Muscle layer of colon (tissue), 2 donors: Measurements from ENCODE around the gene CHN2.

Source experiments
- H3K27ac ChIP-seq: one replicate; pipeline ENCODE4 v1.7.0; 2013; ENCODE audit warnings: low read depth, mild to moderate bottlenecking, low read length, moderate library complexity
- H3K27me3 ChIP-seq, 2 donors: one replicate each; pipeline ENCODE4 v1.7.0; 2013; ENCODE audit warnings: low read length in 2 of 2, mild to moderate bottlenecking in 2 of 2; ENCODE audit not compliant: insufficient read depth in 2 of 2, control insufficient read depth in 1 of 2
- H3K36me3 ChIP-seq: one replicate; pipeline ENCODE4 v1.7.0; 2013; ENCODE audit warnings: mild to moderate bottlenecking, low read length; ENCODE audit not compliant: insufficient read depth
- H3K4me1 ChIP-seq: one replicate; pipeline ENCODE4 v1.7.0; 2013; ENCODE audit warnings: mild to moderate bottlenecking, low read length; ENCODE audit not compliant: insufficient read depth
- H3K4me3 ChIP-seq, 2 donors: one replicate each; pipeline ENCODE4 v1.7.0; 2013; ENCODE audit warnings: low read length in 2 of 2, low read depth in 1 of 2, mild to moderate bottlenecking in 1 of 2, moderate library complexity in 1 of 2
- H3K9ac ChIP-seq: one replicate; pipeline ENCODE4 v1.7.0; 2013; ENCODE audit warnings: low read length
- H3K9me3 ChIP-seq: one replicate; pipeline ENCODE4 v1.7.0; 2013; ENCODE audit warnings: mild to moderate bottlenecking, low read length
- donor health status: abdominal sarcoma.
- donor health status: Adenocarcinoma of cecum.

The CHN2 gene

GRCh38 chr7:29332042-29332811 lies 137.7 kb downstream of the CHN2 start:
- Histone ChIP-seq H3K27ac (no peak overlapping the region), H3K36me3 (no peaks in the 10 kb centered on the region), H3K9me3 (no peaks in the 10 kb centered on the region), H3K9ac (no peak overlapping the region), H3K27me3 (no peaks in the 10 kb centered on the region), H3K4me1 (peaks cover 10% of the 10 kb centered on the region), H3K4me3 (no peak overlapping the region)

- Histone ChIP-seq H3K27ac (no peak overlapping the region), H3K36me3 (no peaks in the 10 kb centered on the region)
These were observed 138.6 kb downstream of the CHN2 start for GRCh38 chr7:29332875-29333855.

DNA sequence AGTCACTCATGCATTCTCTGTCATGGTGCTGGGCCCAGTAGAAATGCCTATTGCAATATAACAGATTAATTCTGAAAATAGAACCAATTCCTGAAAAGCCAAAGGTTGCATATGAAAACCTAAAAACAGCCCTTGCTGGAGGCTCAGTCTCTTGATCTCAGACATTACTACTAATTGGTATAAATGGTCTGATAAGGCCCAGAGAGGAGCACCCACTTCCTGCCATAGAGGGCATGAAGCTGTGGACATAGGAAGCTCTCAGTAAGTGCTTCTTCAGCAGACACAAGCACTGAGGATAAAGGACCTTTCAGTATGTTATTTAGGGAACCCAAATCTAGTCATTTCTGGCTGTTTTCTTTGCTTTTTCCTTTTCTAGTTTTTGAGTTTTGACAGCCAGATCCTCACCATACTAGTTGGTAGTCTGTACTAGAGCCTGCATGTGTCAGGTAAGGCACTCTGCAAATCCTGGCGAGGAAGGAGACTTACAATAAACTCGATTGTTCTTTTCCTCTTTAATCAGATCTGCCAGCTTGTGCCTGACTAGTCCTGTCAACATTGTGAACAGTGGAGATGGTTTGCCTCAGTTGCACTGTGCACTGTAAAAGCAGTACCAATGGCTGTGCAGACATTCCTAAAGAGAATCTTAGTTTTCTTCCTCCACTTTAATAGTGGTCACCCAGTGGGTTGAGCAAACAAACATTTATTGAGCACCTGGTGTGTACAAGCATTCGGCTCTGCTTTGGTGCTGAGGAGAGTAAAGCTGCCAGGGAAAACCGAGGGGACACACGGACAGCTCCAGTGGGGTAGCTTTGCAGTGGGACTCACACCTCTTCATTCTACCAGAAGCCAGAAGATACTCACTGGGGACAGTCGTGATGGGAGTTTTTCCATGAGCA lies 140.9 kb downstream of the CHN2 start:
- peaks cover 3% of the 10 kb centered on the region for H3K4me1 ChIP-seq
- H3K9me3 ChIP-seq: no peaks in the 10 kb centered on the region
- no peak overlapping the region for H3K4me3 ChIP-seq
- no peaks in the 10 kb centered on the region for H3K27me3 ChIP-seq
- no peaks in the 10 kb centered on the region for H3K36me3 ChIP-seq
- no peak overlapping the region for H3K9ac ChIP-seq
- H3K27ac ChIP-seq: no peak overlapping the region

More at GRCh38 chr7:29332875-29333855, 138.6 kb downstream of the CHN2 start:
- no peaks in the 10 kb centered on the region for H3K27me3 ChIP-seq
- H3K9me3 ChIP-seq: no peaks in the 10 kb centered on the region
- H3K4me1 ChIP-seq: peaks cover 5% of the 10 kb centered on the region
- no peak overlapping the region for H3K9ac ChIP-seq
- no peak overlapping the region for H3K4me3 ChIP-seq

DNA sequence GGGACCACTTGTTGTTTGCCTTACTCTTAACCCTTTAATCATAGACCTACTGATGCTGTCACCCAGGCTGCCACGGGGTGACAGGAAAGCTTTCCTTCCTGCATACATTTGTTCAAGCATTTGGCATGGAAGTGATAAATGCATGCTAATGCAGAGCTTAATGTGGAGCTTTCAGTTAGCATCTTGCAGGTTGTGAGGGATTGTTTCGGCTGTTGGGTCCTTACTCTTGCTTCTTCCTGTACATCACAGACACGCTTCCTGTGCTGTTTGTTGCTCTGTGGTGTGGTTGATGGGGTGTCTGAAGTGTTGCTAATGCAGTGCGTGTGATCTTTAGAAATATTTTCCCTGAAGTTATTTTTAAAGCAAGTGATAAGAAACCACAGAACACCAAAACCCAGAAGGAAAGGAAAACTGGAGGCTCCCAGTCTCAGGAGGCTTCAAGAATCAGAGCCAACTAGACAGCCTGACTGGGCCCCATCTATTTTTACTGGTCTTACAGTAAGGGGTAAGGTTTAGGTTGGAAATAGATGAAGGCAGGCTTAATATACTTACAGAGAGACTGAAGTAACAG lies 143.1 kb downstream of the CHN2 start:
- no peaks in the 10 kb centered on the region for H3K27me3 ChIP-seq
- H3K36me3 ChIP-seq: no peaks in the 10 kb centered on the region
- no peak overlapping the region for H3K4me3 ChIP-seq
- no peaks in the 10 kb centered on the region for H3K9me3 ChIP-seq
- H3K27ac ChIP-seq: no peak overlapping the region
- H3K4me1 ChIP-seq: no peaks in the 10 kb centered on the region
- H3K9ac ChIP-seq: no peak overlapping the region

DNA sequence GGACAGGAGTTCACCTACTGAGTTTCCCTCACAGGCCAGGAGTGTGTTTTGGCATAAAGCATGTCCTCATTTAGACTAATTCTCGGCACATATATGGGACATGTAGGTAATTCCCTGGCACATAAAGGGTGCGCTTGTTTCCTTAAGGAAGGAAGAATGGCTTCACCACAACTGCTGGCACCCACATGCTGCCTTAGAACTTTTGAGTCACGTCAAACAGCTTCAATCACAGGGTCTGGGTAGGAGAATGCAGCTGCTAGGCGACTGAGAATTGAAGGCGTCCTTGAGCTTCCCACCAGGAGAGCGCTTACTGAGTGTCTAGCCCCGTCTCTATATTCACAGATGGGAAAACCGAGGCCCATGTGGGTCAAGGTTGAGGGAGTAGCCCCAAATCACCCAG lies 146.1 kb downstream of the CHN2 start:
- no peaks in the 10 kb centered on the region for H3K27me3 ChIP-seq

GRCh38 chr7:29341156-29341555 lies 146.6 kb downstream of the CHN2 start:
- H3K4me1 ChIP-seq: no peaks in the 10 kb centered on the region
- H3K27ac ChIP-seq: no peak overlapping the region
- no peak overlapping the region for H3K4me3 ChIP-seq
- H3K36me3 ChIP-seq: no peaks in the 10 kb centered on the region
- H3K9ac ChIP-seq: no peak overlapping the region
- H3K9me3 ChIP-seq: no peaks in the 10 kb centered on the region
- no peaks in the 10 kb centered on the region for H3K27me3 ChIP-seq

More for the DNA sequence above, 146.1 kb downstream of the CHN2 start:
- Histone ChIP-seq H3K4me3 (no peak overlapping the region), H3K36me3 (no peaks in the 10 kb centered on the region), H3K9me3 (no peaks in the 10 kb centered on the region), H3K4me1 (no peaks in the 10 kb centered on the region), H3K9ac (no peak overlapping the region), H3K27ac (no peak overlapping the region)

DNA sequence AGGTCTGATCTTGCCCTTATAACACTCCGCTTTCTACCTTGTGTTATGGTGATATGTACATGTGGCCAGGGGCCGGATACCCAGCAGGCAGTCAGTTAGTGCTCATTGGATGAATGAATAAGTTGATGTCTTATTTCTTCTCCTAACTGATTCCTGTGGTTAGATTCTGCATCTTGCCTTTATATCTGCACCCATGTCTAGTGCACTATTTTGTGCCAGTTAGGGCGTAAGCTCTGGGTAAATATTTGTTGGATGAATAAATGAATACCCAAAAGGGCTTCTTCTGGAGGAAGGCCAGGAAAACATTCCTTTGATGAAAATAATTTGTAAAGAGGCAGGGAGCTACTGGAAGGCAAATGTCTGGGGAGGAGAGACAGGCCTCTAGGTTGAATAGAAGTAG lies 148.2 kb downstream of the CHN2 start:
- Histone ChIP-seq H3K27ac (no peak overlapping the region), H3K36me3 (no peaks in the 10 kb centered on the region), H3K27me3 (no peaks in the 10 kb centered on the region), H3K4me3 (no peak overlapping the region), H3K9ac (no peak overlapping the region), H3K4me1 (no peaks in the 10 kb centered on the region), H3K9me3 (no peaks in the 10 kb centered on the region)

GRCh38 chr7:29343399-29343798 lies 148.8 kb downstream of the CHN2 start:
- Histone ChIP-seq H3K4me1 (no peaks in the 10 kb centered on the region), H3K9ac (no peak overlapping the region), H3K27ac (no peak overlapping the region), H3K4me3 (no peak overlapping the region), H3K36me3 (no peaks in the 10 kb centered on the region), H3K9me3 (no peaks in the 10 kb centered on the region), H3K27me3 (no peaks in the 10 kb centered on the region)

GRCh38 chr7:29344334-29344978 lies 149.9 kb downstream of the CHN2 start:
- Histone ChIP-seq H3K36me3 (no peaks in the 10 kb centered on the region), H3K9ac (no peak overlapping the region), H3K9me3 (no peaks in the 10 kb centered on the region), H3K4me1 (no peaks in the 10 kb centered on the region), H3K27ac (no peak overlapping the region), H3K4me3 (no peak overlapping the region), H3K27me3 (no peaks in the 10 kb centered on the region)

- H3K36me3 ChIP-seq: no peaks in the 10 kb centered on the region
- H3K9ac ChIP-seq: no peak overlapping the region
- H3K4me3 ChIP-seq: no peak overlapping the region
- no peaks in the 10 kb centered on the region for H3K9me3 ChIP-seq
- no peak overlapping the region for H3K27ac ChIP-seq
- H3K4me1 ChIP-seq: no peaks in the 10 kb centered on the region
- H3K27me3 ChIP-seq: no peaks in the 10 kb centered on the region
These were observed 151.0 kb downstream of the CHN2 start for GRCh38 chr7:29345590-29345989.
